ENCODE results near the gene ZNF324. TPM values are rescaled to one million over a fixed set of nuclear protein-coding genes. Genes with fewer than 3 reads are reported as not detected.

Gene ZNF324
- total RNA-seq, 1 experiment from 2014 or later: 12.7 TPM

GRCh38 chr19:58474997-58475713 lies 8.3 kb downstream of the ZNF324 start:
- no peaks in the 10 kb centered on the region for H3K9me3 ChIP-seq (ENCODE audit: control insufficient read depth, low read depth, low read length)
- WGBS (ENCODE audit: extremely low coverage, insufficient read length, low lambda C conversion rate): no CpG with 5 or more reads among the region's 27 CpGs
- H3K4me1 ChIP-seq (ENCODE audit: insufficient read depth, low read length): no peaks in the 10 kb centered on the region
- no peaks in the 10 kb centered on the region; the same call in 1 of the 2 replicates for H3K27me3 Mint-ChIP-seq (ENCODE audit: low read depth)
- no peaks in the 10 kb centered on the region for H3K27me3 ChIP-seq (ENCODE audit: insufficient read depth, low read length)
- no peak overlapping the region for H2BK20ac ChIP-seq (ENCODE audit: low read depth, low read length, poor library complexity, severe bottlenecking)
- no peak overlapping the region for H3K4ac ChIP-seq (ENCODE audit: low read depth, low read length)
- H3K4me1 Mint-ChIP-seq: peaks cover 9 to 13% of the 10 kb centered on the region in 2 experiments
- no peak overlapping the region for H3K56ac ChIP-seq (ENCODE audit: insufficient read length, low read depth, low read length)
- H2AK5ac ChIP-seq (ENCODE audit: insufficient read length, low read length): no peak overlapping the region
- H2BK120ac ChIP-seq (ENCODE audit: low read depth, low read length, poor library complexity, severe bottlenecking): no peak overlapping the region
- H3K23ac ChIP-seq (ENCODE audit: insufficient read length, low read depth, low read length): no peak overlapping the region
- H3K79me2 ChIP-seq (ENCODE audit: insufficient read depth, low read length): no peaks in the 10 kb centered on the region
- H2AFZ ChIP-seq (ENCODE audit: low read length): no peak overlapping the region
- peaks cover 7% of the 10 kb centered on the region for H3K23me2 ChIP-seq (ENCODE audit: insufficient read length, low read depth, low read length, poor library complexity, severe bottlenecking)
- peak overlapping the region in 2 of 3 experiments; percentile 97 to 98; a peak in 3 of 7 replicates for H3K27ac Mint-ChIP-seq
- H2BK5ac ChIP-seq (ENCODE audit: insufficient read length, low read length): no peak overlapping the region
- DNase-seq: peak; percentile 18
- no peak overlapping the region for H4K5ac ChIP-seq (ENCODE audit: insufficient read length, low read depth, low read length)
- no peaks in the 10 kb centered on the region for H4K20me1 ChIP-seq (ENCODE audit: control insufficient read depth, insufficient read depth, insufficient read length)
- H3K36me3 Mint-ChIP-seq (ENCODE audit: insufficient read depth in 1 of 3, low read depth in 3 of 3): peaks cover 0 to 25% (median 4%) of the 10 kb centered on the region in 3 experiments; a peak in 5 of 7 replicates
- no peak overlapping the region for H3T11ph ChIP-seq (ENCODE audit: low read length)
- no peak overlapping the region for H3K18ac ChIP-seq (ENCODE audit: insufficient read length, low read depth, low read length)
- peak overlapping the region; percentile 43 for H3K4me2 ChIP-seq (ENCODE audit: insufficient read depth, insufficient read length, low read length)
- no peak overlapping the region for H3K9ac ChIP-seq (ENCODE audit: extremely low read depth, insufficient read length, low read length)
- no peak overlapping the region for H3K27ac ChIP-seq (ENCODE audit: insufficient read length, low read depth, low read length)
- no peak overlapping the region for H4K8ac ChIP-seq (replicated peaks; ENCODE audit: insufficient read length, low read depth, low read length)
- no peaks in the 10 kb centered on the region for H3K9me3 Mint-ChIP-seq
- H3K4me3 Mint-ChIP-seq: peak overlapping the region; percentile 88 to 94
- H3K14ac ChIP-seq (ENCODE audit: insufficient read depth, low read length): no peak overlapping the region
- no peak overlapping the region for H2BK12ac ChIP-seq (ENCODE audit: insufficient read length, low read depth, low read length)
- H4K91ac ChIP-seq (ENCODE audit: insufficient read length, low read depth, low read length): no peak overlapping the region
- TF ChIP-seq CTCF (conservative IDR thresholded peaks at IDR 0.05): no peak
- no peaks in the 10 kb centered on the region for H3K79me1 ChIP-seq (ENCODE audit: insufficient read depth, low read depth, low read length, poor library complexity, severe bottlenecking)
- H2BK15ac ChIP-seq (ENCODE audit: low read depth, low read length): no peak overlapping the region

All from H9 (cell line).